Measurements from ENCODE around the gene IL32. TPM values are rescaled to one million over a fixed set of nuclear protein-coding genes. Genes with fewer than 3 reads are reported as not detected.

The IL32 gene
- polyA plus RNA-seq, 3 donors = 0.53 to 8.0 (median 5.6) TPM

GRCh38 chr16:3089717-3090592 is 24.5 kb downstream of the IL32 start:
- peaks cover 0 to 5% (median 0%) of the 10 kb centered on the region in 3 donors for H3K27me3 Mint-ChIP-seq (ENCODE audit: low read depth in 3 of 3)

GRCh38 chr16:3091551-3091950 is 26.1 kb downstream of the IL32 start:
- Histone ChIP-seq H3K4me1 (ENCODE audit: control insufficient read depth in 1 of 2, insufficient read depth in 2 of 2, low read length in 2 of 2) (peaks cover 28 to 30% of the 10 kb centered on the region in 2 donors), H3K79me2 (ENCODE audit: insufficient read depth, low read length) (peaks cover 6% of the 10 kb centered on the region), H3K9ac (ENCODE audit: insufficient read depth, low read length, poor library complexity, severe bottlenecking) (no peak overlapping the region), H4K20me1 (ENCODE audit: insufficient read depth, low read length) (no peaks in the 10 kb centered on the region), H3K9me3 (replicated peaks in 1 of 2; ENCODE audit: control insufficient read depth in 1 of 2, insufficient read depth in 1 of 2, low read length in 2 of 2) (no peaks in the 10 kb centered on the region), H3K36me3 (replicated peaks in 1 of 2; ENCODE audit: control insufficient read depth in 1 of 2, insufficient read depth in 2 of 2, low read length in 2 of 2) (no peaks in the 10 kb centered on the region), H2AFZ (ENCODE audit: insufficient read depth, low read depth, low read length, poor library complexity, severe bottlenecking) (no peak overlapping the region), H3K27ac (ENCODE audit: low read depth in 1 of 2, low read length in 2 of 2) (no peak overlapping the region), H3K4me3 (replicated peaks in 1 of 3; ENCODE audit: low read depth in 2 of 3, low read length in 3 of 3) (no peak overlapping the region), H3K4me2 (replicated peaks; ENCODE audit: extremely low read depth, low read length, poor library complexity, severe bottlenecking) (no peak overlapping the region), H3K27me3 (ENCODE audit: control insufficient read depth in 2 of 2, insufficient read depth in 2 of 2, low read length in 2 of 2) (no peaks in the 10 kb centered on the region)
- no peak for TF ChIP-seq CTCF (IDR thresholded peaks at IDR 0.05)
- DNase-seq = no peak
- no peaks in the 10 kb centered on the region for H3K9me3 Mint-ChIP-seq
- peaks cover 32% of the 10 kb centered on the region for H3K4me1 Mint-ChIP-seq
- H3K4me3 Mint-ChIP-seq = no peak overlapping the region
- H3K36me3 Mint-ChIP-seq = no peaks in the 10 kb centered on the region
- peak overlapping the region in 1 of 7 donors; percentile 59 for H3K27ac Mint-ChIP-seq
- WGBS (ENCODE audit: insufficient coverage) = 90% methylated on average over 7 of the region's 8 CpGs
- intact Hi-C loops (cut with micrococcal nuclease) = no loop called here
- peaks cover 0 to 5% (median 0%) of the 10 kb centered on the region in 3 donors for H3K27me3 Mint-ChIP-seq (ENCODE audit: low read depth in 3 of 3)

More at GRCh38 chr16:3089717-3090592, 24.5 kb downstream of the IL32 start:
- 99% methylated on average over 81 of the region's 81 CpGs for WGBS (ENCODE audit: insufficient coverage)
- DNase-seq = no peak
- Histone ChIP-seq H3K9ac (ENCODE audit: insufficient read depth, low read length, poor library complexity, severe bottlenecking) (no peak overlapping the region), H3K79me2 (ENCODE audit: insufficient read depth, low read length) (peaks cover 10% of the 10 kb centered on the region), H3K27ac (ENCODE audit: low read depth in 1 of 2, low read length in 2 of 2) (no peak overlapping the region), H3K36me3 (replicated peaks in 1 of 2; ENCODE audit: control insufficient read depth in 1 of 2, insufficient read depth in 2 of 2, low read length in 2 of 2) (no peaks in the 10 kb centered on the region), H3K27me3 (ENCODE audit: control insufficient read depth in 2 of 2, insufficient read depth in 2 of 2, low read length in 2 of 2) (no peaks in the 10 kb centered on the region), H3K9me3 (replicated peaks in 1 of 2; ENCODE audit: control insufficient read depth in 1 of 2, insufficient read depth in 1 of 2, low read length in 2 of 2) (no peaks in the 10 kb centered on the region), H2AFZ (ENCODE audit: insufficient read depth, low read depth, low read length, poor library complexity, severe bottlenecking) (no peak overlapping the region), H3K4me1 (ENCODE audit: control insufficient read depth in 1 of 2, insufficient read depth in 2 of 2, low read length in 2 of 2) (peaks cover 32% of the 10 kb centered on the region in 2 donors), H4K20me1 (ENCODE audit: insufficient read depth, low read length) (no peaks in the 10 kb centered on the region), H3K4me2 (replicated peaks; ENCODE audit: extremely low read depth, low read length, poor library complexity, severe bottlenecking) (no peak overlapping the region), H3K4me3 (replicated peaks in 1 of 3; ENCODE audit: low read depth in 2 of 3, low read length in 3 of 3) (no peak overlapping the region)
- Mint-ChIP-seq H3K27ac (no peak overlapping the region), H3K4me3 (no peak overlapping the region), H3K36me3 (peaks cover 0 to 3% of the 10 kb centered on the region in 2 donors), H3K9me3 (no peaks in the 10 kb centered on the region), H3K4me1 (peaks cover 37% of the 10 kb centered on the region)
- no peak for TF ChIP-seq CTCF (IDR thresholded peaks at IDR 0.05)
- intact Hi-C loops (cut with micrococcal nuclease) = no loop called here
